Ovary (tissue), 3 donors: Measurements from ENCODE around the gene TMEM18.

Source experiments
- CTCF ChIP-seq, 3 donors: fragments of 450-650 bp in 2 of 3; fragments of 200-600 bp in 1 of 3; IDR thresholded peaks; one replicate each; pipeline versions ENCODE4 v1.5.1 to v1.8.0; 2016 to 2022; ENCODE audit warnings: antibody characterized with exemption in 3 of 3, mild to moderate bottlenecking in 1 of 3
- POLR2A ChIP-seq: fragments of 450-650 bp; IDR thresholded peaks from one replicate; pipeline ENCODE4 v1.6.1; 2017; ENCODE audit warnings: antibody characterized with exemption, mild to moderate bottlenecking, moderate library complexity
- donor health status: DM: no; HTN: no; CAD: no.

- TF ChIP-seq POLR2A (no peak), CTCF (IDR thresholded peaks at IDR 0.05) (no peak)
These were observed 49.0 kb upstream of the TMEM18 start for GRCh38 chr2:726169-726568.
